MG63 (cell line): ENCODE results near the gene CYP17A1. TPM values are rescaled to one million over a fixed set of nuclear protein-coding genes. Genes with fewer than 3 reads are reported as not detected.
A peak's percentile ranks its signal among the peaks of the same experiment; 100 is the strongest.

Experiments used
- DNase-seq: peaks from one replicate; pipeline ENCODE4 v3.0.0-alpha.2; 2020
- H3K27me3 ChIP-seq: fragments of 250-450 bp; sonication (Bioruptor Pico); 2 replicates; pipeline ENCODE4 v1.5.1; 2020; ENCODE audit warnings: mild to moderate bottlenecking, moderate library complexity
- H3K36me3 ChIP-seq: fragments of 250-450 bp; sonication (Bioruptor Pico); 2 replicates; pipeline ENCODE4 v1.5.1; 2020; ENCODE audit warnings: mild to moderate bottlenecking, moderate library complexity
- H3K4me3 ChIP-seq: fragments of 250-450 bp; sonication (Bioruptor Pico); 2 replicates; pipeline ENCODE4 v1.5.1; 2020; ENCODE audit warnings: mild to moderate bottlenecking, moderate library complexity
- H3K9me3 ChIP-seq: fragments of 250-450 bp; sonication (Bioruptor Pico); 2 replicates; pipeline ENCODE4 v1.5.1; 2020; ENCODE audit warnings: mild to moderate bottlenecking, moderate library complexity
- total RNA-seq: library from RNA; depleted of rRNA; stranded (reverse); fragments of >200 nt; shearing (Covaris generic); gene quantifications from 2 replicates; pipeline ENCODE4 v1.2.3, GENCODE V29; 2014; ENCODE audit warnings: low replicate concordance; rRNA removed

Gene CYP17A1
- total RNA-seq, 1 experiment from 2014 or later, result not detected

DNA sequence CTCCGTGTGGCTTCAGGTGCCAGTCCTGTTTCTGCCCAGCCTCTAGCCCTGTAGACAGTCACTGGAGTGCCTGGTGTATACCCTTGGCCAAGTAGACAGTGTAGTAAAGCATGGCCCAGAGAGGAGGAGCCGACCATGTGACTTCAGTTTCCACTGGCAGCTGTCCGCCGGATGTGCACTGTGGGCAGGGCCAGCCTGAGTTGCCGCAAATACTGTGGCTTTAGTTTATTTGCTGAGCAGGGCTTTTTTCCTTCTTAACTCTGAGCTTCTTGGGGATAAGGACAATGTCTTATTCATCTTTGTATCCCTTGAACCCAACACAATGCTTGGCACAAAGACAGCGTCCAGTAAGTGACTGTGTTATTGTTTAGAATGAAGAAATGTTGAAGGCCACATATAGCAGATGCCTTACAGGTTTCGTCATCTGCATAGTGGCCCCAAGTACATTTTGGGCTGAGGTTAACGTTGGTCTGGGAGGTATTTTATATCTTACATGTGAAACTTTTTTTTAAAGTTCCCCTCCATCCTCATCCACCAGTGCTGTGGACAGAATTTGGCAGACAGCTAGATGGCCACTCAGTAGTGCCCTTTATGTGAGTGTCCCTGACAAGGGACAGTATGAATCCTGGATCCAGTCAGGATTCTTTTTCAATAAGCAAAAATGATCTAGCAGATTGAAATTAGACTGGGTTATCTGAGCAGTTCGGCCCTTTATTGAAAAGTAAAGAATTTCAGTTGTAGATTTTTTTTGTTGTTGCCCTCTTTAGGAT lies 40.6 kb downstream of the CYP17A1 start:
- DNase-seq, result peak; percentile 65
- Histone ChIP-seq H3K36me3 (peaks cover 4% of the 10 kb centered on the region), H3K4me3 (no peak overlapping the region), H3K27me3 (no peaks in the 10 kb centered on the region), H3K9me3 (no peaks in the 10 kb centered on the region)

- Histone ChIP-seq H3K9me3 (no peaks in the 10 kb centered on the region), H3K36me3 (peaks cover 4% of the 10 kb centered on the region), H3K27me3 (no peaks in the 10 kb centered on the region), H3K4me3 (no peak overlapping the region)
- DNase-seq, result no peak
These were observed 41.5 kb downstream of the CYP17A1 start for GRCh38 chr10:102795453-102796406.

GRCh38 chr10:102791754-102792395 lies 45.3 kb downstream of the CYP17A1 start:
- H3K36me3 ChIP-seq, result no peaks in the 10 kb centered on the region
- no peak for DNase-seq
- no peaks in the 10 kb centered on the region for H3K9me3 ChIP-seq
- no peaks in the 10 kb centered on the region for H3K27me3 ChIP-seq
- no peak overlapping the region for H3K4me3 ChIP-seq

DNA sequence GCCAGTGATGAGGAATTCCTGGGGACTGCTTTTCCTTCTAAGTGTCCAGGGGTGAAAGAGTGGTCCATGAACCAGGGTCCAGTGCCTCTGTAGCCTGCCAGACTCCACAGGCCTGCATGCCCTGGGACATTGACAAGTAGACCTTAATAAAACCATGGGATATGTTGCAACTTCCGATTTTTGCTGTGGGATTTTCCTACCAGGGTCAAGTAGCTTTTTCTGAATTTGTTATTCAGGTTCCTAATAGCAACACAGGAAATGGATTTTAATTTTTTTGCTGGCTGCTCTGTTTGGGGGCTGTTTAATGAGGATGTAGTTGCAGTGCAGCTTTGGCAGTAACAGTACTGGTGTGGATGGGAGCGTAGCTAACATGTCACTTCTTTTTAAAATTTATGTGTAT lies 51.4 kb downstream of the CYP17A1 start:
- no peaks in the 10 kb centered on the region for H3K27me3 ChIP-seq
- H3K9me3 ChIP-seq, result no peaks in the 10 kb centered on the region
- DNase-seq, result no peak
- no peak overlapping the region for H3K4me3 ChIP-seq
- no peaks in the 10 kb centered on the region for H3K36me3 ChIP-seq

DNA sequence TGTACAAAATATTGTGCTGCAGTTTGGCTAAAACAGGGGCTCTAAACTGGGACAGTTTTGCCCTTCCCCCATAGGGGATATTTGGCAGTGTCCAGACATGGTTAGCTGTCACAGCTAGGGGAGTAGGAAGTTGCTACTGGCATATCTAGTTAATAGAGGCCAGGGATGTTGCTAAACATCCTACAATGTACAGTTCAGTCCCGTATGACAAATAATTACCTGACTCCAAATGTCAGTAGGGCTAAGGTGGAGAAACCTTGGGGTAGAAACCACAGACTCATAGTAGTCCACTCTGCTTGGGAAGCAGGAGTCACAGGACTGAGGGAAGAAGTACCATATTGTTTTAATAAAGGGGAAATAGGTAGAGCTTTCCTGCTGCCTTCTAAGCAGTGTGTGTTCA lies 53.6 kb downstream of the CYP17A1 start:
- Histone ChIP-seq H3K9me3 (no peaks in the 10 kb centered on the region), H3K27me3 (no peaks in the 10 kb centered on the region), H3K36me3 (no peaks in the 10 kb centered on the region), H3K4me3 (no peak overlapping the region)
- no peak for DNase-seq

DNA sequence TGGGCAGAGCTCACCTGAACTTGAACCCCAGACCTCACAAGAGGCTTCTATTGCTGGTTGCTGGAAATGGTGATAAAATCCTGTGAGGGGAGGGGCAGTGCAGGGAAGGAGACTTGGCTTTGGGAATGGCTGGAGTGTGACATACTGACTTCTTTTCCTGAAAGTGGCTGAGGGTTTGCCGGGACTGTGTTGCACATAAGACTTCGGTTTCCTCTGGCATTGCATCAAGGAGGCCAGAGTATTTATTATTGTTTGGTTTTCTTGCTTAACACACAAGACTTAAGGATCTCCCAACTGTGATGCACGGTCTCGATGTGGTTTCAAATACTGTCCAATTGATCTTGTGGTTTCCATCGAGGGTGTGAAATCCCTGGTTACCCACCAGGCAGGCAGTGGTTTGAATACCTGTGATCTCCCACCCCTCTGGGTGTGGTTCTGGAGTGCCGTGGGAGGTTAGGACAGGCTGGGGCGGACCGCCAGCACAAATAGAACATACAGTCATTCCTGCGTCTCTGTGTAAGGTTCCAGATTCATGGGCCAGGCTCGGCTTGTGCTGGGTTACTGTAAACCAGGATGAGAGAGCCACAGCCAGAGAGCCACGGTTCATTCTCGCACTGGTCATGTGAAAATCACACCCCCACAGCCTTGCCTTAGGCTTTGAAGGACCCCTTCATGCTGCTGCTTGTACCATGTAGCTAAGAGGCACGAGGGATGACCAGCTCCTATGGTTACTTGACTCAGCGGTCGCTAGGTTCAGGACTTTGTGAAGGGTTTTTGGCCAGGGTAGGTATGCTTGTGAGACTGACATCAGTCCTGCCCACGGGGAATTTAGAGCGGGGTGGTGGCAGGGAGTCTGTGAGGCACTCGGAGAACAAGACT lies 54.3 kb downstream of the CYP17A1 start:
- DNase-seq, result peak; percentile 80

DNA sequence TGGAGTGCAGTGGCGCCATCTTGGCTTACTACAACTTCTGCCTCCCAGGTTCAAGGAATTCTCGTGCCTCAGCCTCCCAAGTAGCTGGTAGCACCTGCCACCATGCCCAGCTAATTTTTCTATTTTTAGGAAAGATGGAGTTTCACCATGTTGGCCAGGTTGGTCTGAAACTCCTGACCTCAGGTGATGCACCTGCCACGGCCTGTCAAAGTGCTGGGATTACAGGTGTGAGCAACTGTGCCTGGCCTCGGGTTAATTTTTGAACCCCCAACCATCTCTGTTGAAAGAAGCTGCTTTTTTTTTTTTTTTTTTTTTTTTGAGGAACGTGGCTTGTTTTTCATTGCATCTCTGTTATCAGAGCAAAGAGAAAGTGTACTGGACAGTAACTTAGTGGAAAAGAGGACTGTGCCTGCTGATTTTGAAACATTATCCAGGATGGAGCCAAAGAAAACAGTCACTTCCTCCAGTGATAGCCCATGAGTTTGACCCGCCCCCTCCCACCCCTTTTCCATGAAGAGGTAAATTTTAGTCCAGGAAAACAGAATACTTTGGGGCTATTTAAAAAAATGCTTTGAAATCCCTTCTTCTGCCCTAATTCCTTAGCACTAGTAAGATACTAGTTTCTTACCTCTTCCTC lies 55.2 kb downstream of the CYP17A1 start:
- DNase-seq, result peak; percentile 4
- no peaks in the 10 kb centered on the region for H3K9me3 ChIP-seq
- no peaks in the 10 kb centered on the region for H3K27me3 ChIP-seq
- no peak overlapping the region for H3K4me3 ChIP-seq
- H3K36me3 ChIP-seq, result no peaks in the 10 kb centered on the region

More for the DNA sequence above, 54.3 kb downstream of the CYP17A1 start:
- Histone ChIP-seq H3K36me3 (no peaks in the 10 kb centered on the region), H3K27me3 (no peaks in the 10 kb centered on the region), H3K4me3 (no peak overlapping the region), H3K9me3 (no peaks in the 10 kb centered on the region)

DNA sequence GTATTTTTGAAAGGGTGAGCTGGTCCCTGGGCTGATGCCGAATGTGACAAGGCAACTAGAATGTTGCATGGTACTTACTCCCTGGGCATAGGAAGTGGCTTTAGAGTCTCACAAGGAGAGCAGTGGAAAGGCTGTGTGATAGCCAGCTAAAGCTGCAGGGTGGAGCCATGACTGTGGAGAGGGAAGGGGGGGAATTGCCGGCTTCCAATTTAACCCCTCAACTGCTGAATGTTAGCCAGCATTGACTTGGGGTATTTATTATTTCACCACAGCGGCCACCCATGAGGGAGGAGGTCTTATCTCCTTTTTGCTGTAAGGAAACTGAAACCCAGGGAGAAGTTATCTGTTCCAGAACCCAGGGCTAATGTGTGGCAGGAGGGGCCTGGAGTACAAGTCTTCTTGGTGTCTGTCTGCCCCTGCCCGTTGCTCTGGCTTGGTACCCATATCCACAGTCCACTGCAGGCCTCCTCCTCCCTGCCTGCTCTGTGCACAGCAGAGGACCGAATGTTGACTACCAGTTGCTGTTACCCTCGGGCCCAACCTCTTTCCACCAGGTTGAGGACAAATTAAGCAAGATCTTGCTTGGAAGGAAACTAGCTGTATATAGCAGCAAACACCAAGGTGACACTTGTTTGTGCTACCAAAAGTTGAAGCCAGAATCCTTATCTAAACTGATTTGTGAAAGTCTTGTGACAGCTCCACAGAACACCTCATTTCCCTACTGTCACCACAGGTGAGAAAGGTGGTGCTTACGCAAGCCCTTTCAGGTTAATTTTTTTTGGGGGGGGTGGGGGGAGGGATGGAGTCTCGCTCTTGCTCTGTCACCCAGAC lies 55.9 kb downstream of the CYP17A1 start:
- no peaks in the 10 kb centered on the region for H3K36me3 ChIP-seq
- H3K9me3 ChIP-seq, result no peaks in the 10 kb centered on the region
- H3K27me3 ChIP-seq, result no peaks in the 10 kb centered on the region
- no peak for DNase-seq
- no peak overlapping the region for H3K4me3 ChIP-seq

Other genes starting within 250 kb of the CYP17A1 start
- gene TRIM8, start 192.9 kb downstream of the CYP17A1 start, total RNA-seq, result 27.8 and 40.9 TPM in 2 replicates
- gene ARL3, start 123.0 kb downstream of the CYP17A1 start, total RNA-seq, result 2.3 and 6.6 TPM in 2 replicates
- 0.96 and 6.7 TPM in 2 replicates for gene SFXN2, start 122.8 kb downstream of the CYP17A1 start, total RNA-seq
- gene WBP1L, start 93.5 kb downstream of the CYP17A1 start, total RNA-seq, result 8.3 and 10.9 TPM in 2 replicates
- gene BORCS7, start 16.8 kb upstream of the CYP17A1 start, total RNA-seq, result 26.3 and 43.9 TPM in 2 replicates
- gene AS3MT, start 32.1 kb upstream of the CYP17A1 start, total RNA-seq, result 0.17 and 1.7 TPM in 2 replicates
- gene CNNM2, start 80.9 kb upstream of the CYP17A1 start, total RNA-seq, result 2.0 and 4.9 TPM in 2 replicates